ENCODE results near the gene KCNQ1. TPM values are rescaled to one million over a fixed set of nuclear protein-coding genes. Genes with fewer than 3 reads are reported as not detected.

KCNQ1 gene
- total and polyA plus RNA-seq, 2 donors (not counting 1 experiment from before 2014, with no cell fraction given) = 21.5 to 28.8 TPM

DNA sequence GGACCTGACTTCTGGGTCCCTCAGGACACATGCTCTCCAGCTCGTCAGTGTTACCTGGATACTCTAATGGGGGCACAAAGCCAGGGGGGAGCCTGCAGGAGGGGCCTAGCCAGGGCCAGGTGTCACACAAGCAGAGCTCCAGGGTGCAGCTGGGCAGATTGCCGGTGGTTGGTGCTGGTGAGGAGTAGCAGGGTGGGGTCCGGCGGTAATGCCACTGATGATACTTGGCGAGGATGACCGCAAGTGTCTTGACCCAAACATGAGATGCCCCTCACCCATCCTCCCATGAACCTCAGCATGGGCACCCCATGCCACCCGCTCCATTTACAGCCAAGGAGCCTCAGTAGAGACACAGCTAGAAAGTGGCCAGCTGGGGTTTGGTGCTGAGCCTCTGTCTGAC, 270.1 kb downstream of the KCNQ1 start:
- Mint-ChIP-seq H3K4me1 (no peaks in the 10 kb centered on the region), H3K4me3 (no peak overlapping the region), H3K27ac (no peak overlapping the region), H3K9me3 (ENCODE audit: insufficient read depth) (no peaks in the 10 kb centered on the region), H3K27me3 (no peaks in the 10 kb centered on the region)
- intact Hi-C loops (cut with micrococcal nuclease) = no loop called here
- peaks cover 0 to 2% (median 0%) of the 10 kb centered on the region in 4 experiments for H3K27me3 ChIP-seq (replicated peaks in 1 of 4; ENCODE audit: control extremely low read depth in 1 of 4, control insufficient read depth in 3 of 4, insufficient read depth in 4 of 4, low read length in 3 of 4)
- ChIA-PET CTCF (no interaction called here), POLR2A (no interaction called here)
- no peak for TF ChIP-seq EZH2 (IDR thresholded peaks at IDR 0.05; ENCODE audit: borderline replicate concordance, insufficient read depth, low read depth, low read length, poor library complexity, severe bottlenecking)
- TF ChIP-seq, protein P1, sequence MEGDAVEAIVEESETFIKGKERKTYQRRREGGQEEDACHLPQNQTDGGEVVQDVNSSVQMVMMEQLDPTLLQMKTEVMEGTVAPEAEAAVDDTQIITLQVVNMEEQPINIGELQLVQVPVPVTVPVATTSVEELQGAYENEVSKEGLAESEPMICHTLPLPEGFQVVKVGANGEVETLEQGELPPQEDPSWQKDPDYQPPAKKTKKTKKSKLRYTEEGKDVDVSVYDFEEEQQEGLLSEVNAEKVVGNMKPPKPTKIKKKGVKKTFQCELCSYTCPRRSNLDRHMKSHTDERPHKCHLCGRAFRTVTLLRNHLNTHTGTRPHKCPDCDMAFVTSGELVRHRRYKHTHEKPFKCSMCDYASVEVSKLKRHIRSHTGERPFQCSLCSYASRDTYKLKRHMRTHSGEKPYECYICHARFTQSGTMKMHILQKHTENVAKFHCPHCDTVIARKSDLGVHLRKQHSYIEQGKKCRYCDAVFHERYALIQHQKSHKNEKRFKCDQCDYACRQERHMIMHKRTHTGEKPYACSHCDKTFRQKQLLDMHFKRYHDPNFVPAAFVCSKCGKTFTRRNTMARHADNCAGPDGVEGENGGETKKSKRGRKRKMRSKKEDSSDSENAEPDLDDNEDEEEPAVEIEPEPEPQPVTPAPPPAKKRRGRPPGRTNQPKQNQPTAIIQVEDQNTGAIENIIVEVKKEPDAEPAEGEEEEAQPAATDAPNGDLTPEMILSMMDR (IDR thresholded peaks at IDR 0.05) = no peak
- DNase-seq (no peak), ATAC-seq (ENCODE audit: low read depth) (no peak)
- no peaks in the 10 kb centered on the region for H4K20me1 ChIP-seq (ENCODE audit: control insufficient read depth, insufficient read depth, low read length, poor library complexity, severe bottlenecking)
- H3K4me3 ChIP-seq (ENCODE audit: control extremely low read depth in 1 of 5, extremely low read depth in 1 of 5, insufficient read depth in 1 of 5, low read depth in 2 of 5, low read length in 4 of 5) = no peak overlapping the region
- H2AFZ ChIP-seq (ENCODE audit: insufficient read depth, low read depth, low read length, poor library complexity, severe bottlenecking) = no peak overlapping the region
- H3K9me3 ChIP-seq (ENCODE audit: control extremely low read depth in 1 of 3, control insufficient read depth in 2 of 3, insufficient read depth in 1 of 3, low read length in 2 of 3) = peaks cover 0 to 6% (median 2%) of the 10 kb centered on the region in 3 donors
- no peaks in the 10 kb centered on the region for H3K79me2 ChIP-seq (ENCODE audit: control insufficient read depth, insufficient read depth, low read length)
- H3K4me1 ChIP-seq (ENCODE audit: control insufficient read depth in 2 of 2, insufficient read depth in 2 of 2, low read length in 2 of 2) = no peaks in the 10 kb centered on the region
- peaks cover 0 to 3% of the 10 kb centered on the region in 2 experiments for H3K36me3 ChIP-seq (replicated peaks in 1 of 2; ENCODE audit: control extremely low read depth in 1 of 2, control insufficient read depth in 1 of 2, extremely low read depth in 1 of 2, insufficient read depth in 2 of 2, low read length in 1 of 2)
- no peak overlapping the region for H3K4me2 ChIP-seq (replicated peaks; ENCODE audit: low read depth, low read length, poor library complexity, severe bottlenecking)
- WGBS (ENCODE audit: insufficient coverage) = 94% methylated on average over 5 of the region's 7 CpGs
- no peak overlapping the region for H3K27ac ChIP-seq (ENCODE audit: low read length in 2 of 2)
- no peak overlapping the region for H3K9ac ChIP-seq (ENCODE audit: low read length)

DNA sequence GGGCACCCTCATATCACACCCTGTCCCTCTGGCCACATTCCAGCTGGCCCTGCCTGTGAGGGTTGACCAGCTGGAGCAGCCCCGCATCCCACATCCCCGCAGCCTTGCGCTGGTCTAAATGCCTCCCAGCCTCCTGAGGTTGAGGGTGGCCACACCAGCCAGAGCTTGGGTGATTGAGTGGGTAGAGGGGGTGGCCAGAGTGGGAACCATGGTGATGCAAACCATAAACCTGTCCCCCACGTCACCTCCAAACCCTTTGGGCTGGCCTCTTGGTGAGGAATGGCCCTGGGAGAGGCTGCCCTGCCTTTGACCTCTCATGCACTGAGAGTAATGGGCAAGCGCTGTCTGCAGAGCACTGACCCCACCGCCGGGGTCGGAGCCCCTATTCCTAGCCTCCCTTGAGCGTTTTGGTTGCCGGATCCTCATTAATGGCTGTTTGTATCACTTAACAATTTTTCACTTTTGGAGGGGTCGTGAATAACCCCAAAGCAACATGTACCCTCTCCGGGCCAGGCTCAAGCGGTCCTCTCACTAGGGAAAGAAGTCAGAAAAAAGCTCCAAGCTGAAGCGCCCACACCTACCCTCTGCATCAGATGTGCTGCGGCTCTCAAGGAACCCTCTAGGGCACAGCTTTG, 271.0 kb downstream of the KCNQ1 start:
- Mint-ChIP-seq H3K4me3 (no peak overlapping the region), H3K27me3 (no peaks in the 10 kb centered on the region), H3K4me1 (no peaks in the 10 kb centered on the region), H3K27ac (no peak overlapping the region), H3K9me3 (ENCODE audit: insufficient read depth) (no peaks in the 10 kb centered on the region)
- H3K4me2 ChIP-seq (replicated peaks; ENCODE audit: low read depth, low read length, poor library complexity, severe bottlenecking) = no peak overlapping the region
- H3K36me3 ChIP-seq (replicated peaks in 1 of 2; ENCODE audit: control extremely low read depth in 1 of 2, control insufficient read depth in 1 of 2, extremely low read depth in 1 of 2, insufficient read depth in 2 of 2, low read length in 1 of 2) = peaks cover 0 to 3% of the 10 kb centered on the region in 2 experiments
- peaks cover 0 to 2% (median 0%) of the 10 kb centered on the region in 4 experiments for H3K27me3 ChIP-seq (replicated peaks in 1 of 4; ENCODE audit: control extremely low read depth in 1 of 4, control insufficient read depth in 3 of 4, insufficient read depth in 4 of 4, low read length in 3 of 4)
- H3K79me2 ChIP-seq (ENCODE audit: control insufficient read depth, insufficient read depth, low read length) = no peaks in the 10 kb centered on the region
- H3K4me3 ChIP-seq (ENCODE audit: control extremely low read depth in 1 of 5, extremely low read depth in 1 of 5, insufficient read depth in 1 of 5, low read depth in 2 of 5, low read length in 4 of 5) = no peak overlapping the region
- DNase-seq = no peak
- no peak overlapping the region for H3K27ac ChIP-seq (ENCODE audit: low read length in 2 of 2)
- no peak overlapping the region for H3K9ac ChIP-seq (ENCODE audit: low read length)
- ChIA-PET CTCF (no interaction called here), POLR2A (no interaction called here)
- peaks cover 0 to 6% (median 0%) of the 10 kb centered on the region in 3 donors for H3K9me3 ChIP-seq (ENCODE audit: control extremely low read depth in 1 of 3, control insufficient read depth in 2 of 3, insufficient read depth in 1 of 3, low read length in 2 of 3)
- 94% methylated on average over 8 of the region's 15 CpGs for WGBS (ENCODE audit: insufficient coverage)
- no peak for ATAC-seq (ENCODE audit: low read depth)
- H4K20me1 ChIP-seq (ENCODE audit: control insufficient read depth, insufficient read depth, low read length, poor library complexity, severe bottlenecking) = no peaks in the 10 kb centered on the region
- H2AFZ ChIP-seq (ENCODE audit: insufficient read depth, low read depth, low read length, poor library complexity, severe bottlenecking) = no peak overlapping the region
- no peak for TF ChIP-seq EZH2 (IDR thresholded peaks at IDR 0.05; ENCODE audit: borderline replicate concordance, insufficient read depth, low read depth, low read length, poor library complexity, severe bottlenecking)
- TF ChIP-seq, protein P1 (IDR thresholded peaks at IDR 0.05) = no peak
- intact Hi-C loops (cut with micrococcal nuclease) = no loop called here
- H3K4me1 ChIP-seq (ENCODE audit: control insufficient read depth in 2 of 2, insufficient read depth in 2 of 2, low read length in 2 of 2) = no peaks in the 10 kb centered on the region

Measured in B cell (primary cell).